ENCODE measurements around the gene RAN. TPM values are rescaled to one million over a fixed set of nuclear protein-coding genes. Genes with fewer than 3 reads are reported as not detected.

Gene RAN
- total RNA-seq, 1 experiment from 2014 or later = 1,968 TPM

DNA sequence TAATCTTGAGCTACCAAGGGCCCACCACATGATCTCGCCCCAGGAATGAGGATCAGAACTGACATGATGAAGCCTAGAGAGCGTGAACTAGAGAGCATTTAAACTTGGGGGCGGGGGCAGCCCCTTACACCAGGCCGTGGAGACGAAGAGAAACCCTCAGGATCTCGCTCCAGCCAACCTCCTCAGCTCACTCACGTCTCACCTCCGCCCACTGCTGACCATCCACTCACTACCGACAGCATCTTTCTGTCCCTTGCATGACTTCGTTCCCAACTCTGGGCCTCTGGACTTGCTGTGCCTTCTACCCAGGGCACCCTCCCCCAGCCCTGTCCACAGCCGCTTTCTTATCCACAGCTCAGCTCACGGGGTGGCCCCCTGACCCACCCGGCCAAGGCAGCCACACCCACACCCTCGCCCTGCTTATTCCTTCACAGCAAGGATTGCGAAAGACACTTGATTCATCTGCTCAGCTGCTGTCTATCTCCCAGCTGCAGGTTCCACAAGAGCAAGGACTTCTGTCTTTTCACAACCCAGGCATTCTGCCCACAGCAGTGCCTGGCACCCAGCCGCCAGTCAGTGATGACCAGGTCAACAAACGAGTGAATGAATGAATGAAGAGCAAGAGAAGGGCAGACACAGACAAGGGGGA is 39.2 kb upstream of the RAN start:
- Mint-ChIP-seq H3K36me3 (ENCODE audit: insufficient read depth in 1 of 3, low read depth in 3 of 3) (peaks cover 0 to 4% (median 0%) of the 10 kb centered on the region in 3 experiments; a peak in 3 of 7 replicates), H3K27me3 (ENCODE audit: low read depth) (no peaks in the 10 kb centered on the region), H3K27ac (peak overlapping the region in 2 of 3 experiments; percentile 28 to 60; a peak in 3 of 7 replicates), H3K9me3 (no peaks in the 10 kb centered on the region), H3K4me1 (peaks cover 50 to 70% of the 10 kb centered on the region in 2 experiments), H3K4me3 (no peak overlapping the region)
- Histone ChIP-seq H3K23me2 (ENCODE audit: insufficient read length, low read depth, low read length, poor library complexity, severe bottlenecking) (no peaks in the 10 kb centered on the region), H3K14ac (ENCODE audit: insufficient read depth, low read length) (no peak overlapping the region; the same call in 1 of the 2 replicates), H3K56ac (ENCODE audit: insufficient read length, low read depth, low read length) (no peak overlapping the region), H3K27me3 (ENCODE audit: insufficient read depth, low read length) (no peaks in the 10 kb centered on the region), H2AFZ (ENCODE audit: low read length) (no peak overlapping the region), H3K9ac (ENCODE audit: extremely low read depth, insufficient read length, low read length) (no peak overlapping the region), H4K5ac (ENCODE audit: insufficient read length, low read depth, low read length) (no peak overlapping the region), H2BK120ac (ENCODE audit: low read depth, low read length, poor library complexity, severe bottlenecking) (no peak overlapping the region), H3K23ac (ENCODE audit: insufficient read length, low read depth, low read length) (no peak overlapping the region), H3K79me1 (ENCODE audit: insufficient read depth, low read depth, low read length, poor library complexity, severe bottlenecking) (peaks cover 3% of the 10 kb centered on the region), H4K91ac (ENCODE audit: insufficient read length, low read depth, low read length) (no peak overlapping the region), H4K20me1 (ENCODE audit: control insufficient read depth, insufficient read depth, insufficient read length) (no peaks in the 10 kb centered on the region), H3K79me2 (ENCODE audit: insufficient read depth, low read length) (peaks cover 9% of the 10 kb centered on the region; the same call in 1 of the 2 replicates), H3K4ac (ENCODE audit: low read depth, low read length) (no peak overlapping the region; the same call in 1 of the 2 replicates), H2BK12ac (ENCODE audit: insufficient read length, low read depth, low read length) (no peak overlapping the region), H4K8ac (replicated peaks; ENCODE audit: insufficient read length, low read depth, low read length) (no peak overlapping the region), H2BK20ac (ENCODE audit: low read depth, low read length, poor library complexity, severe bottlenecking) (no peak overlapping the region), H3K4me2 (ENCODE audit: insufficient read depth, insufficient read length, low read length) (no peak overlapping the region), H3K4me1 (ENCODE audit: insufficient read depth, low read length) (peaks cover 6% of the 10 kb centered on the region; the same call in 1 of the 2 replicates), H3K18ac (ENCODE audit: insufficient read length, low read depth, low read length) (no peak overlapping the region), H3K9me3 (ENCODE audit: control insufficient read depth, low read depth, low read length) (no peaks in the 10 kb centered on the region), H3T11ph (ENCODE audit: low read length) (no peak overlapping the region), H2BK5ac (ENCODE audit: insufficient read length, low read length) (no peak overlapping the region), H3K27ac (ENCODE audit: insufficient read length, low read depth, low read length) (no peak overlapping the region), H2BK15ac (ENCODE audit: low read depth, low read length) (no peak overlapping the region), H2AK5ac (ENCODE audit: insufficient read length, low read length) (no peak overlapping the region)
- WGBS (ENCODE audit: extremely low coverage, insufficient read length, low lambda C conversion rate) = no CpG with 5 or more reads among the region's 17 CpGs
- TF ChIP-seq, protein P1, sequence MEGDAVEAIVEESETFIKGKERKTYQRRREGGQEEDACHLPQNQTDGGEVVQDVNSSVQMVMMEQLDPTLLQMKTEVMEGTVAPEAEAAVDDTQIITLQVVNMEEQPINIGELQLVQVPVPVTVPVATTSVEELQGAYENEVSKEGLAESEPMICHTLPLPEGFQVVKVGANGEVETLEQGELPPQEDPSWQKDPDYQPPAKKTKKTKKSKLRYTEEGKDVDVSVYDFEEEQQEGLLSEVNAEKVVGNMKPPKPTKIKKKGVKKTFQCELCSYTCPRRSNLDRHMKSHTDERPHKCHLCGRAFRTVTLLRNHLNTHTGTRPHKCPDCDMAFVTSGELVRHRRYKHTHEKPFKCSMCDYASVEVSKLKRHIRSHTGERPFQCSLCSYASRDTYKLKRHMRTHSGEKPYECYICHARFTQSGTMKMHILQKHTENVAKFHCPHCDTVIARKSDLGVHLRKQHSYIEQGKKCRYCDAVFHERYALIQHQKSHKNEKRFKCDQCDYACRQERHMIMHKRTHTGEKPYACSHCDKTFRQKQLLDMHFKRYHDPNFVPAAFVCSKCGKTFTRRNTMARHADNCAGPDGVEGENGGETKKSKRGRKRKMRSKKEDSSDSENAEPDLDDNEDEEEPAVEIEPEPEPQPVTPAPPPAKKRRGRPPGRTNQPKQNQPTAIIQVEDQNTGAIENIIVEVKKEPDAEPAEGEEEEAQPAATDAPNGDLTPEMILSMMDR (conservative IDR thresholded peaks at IDR 0.05) = no peak
- peak; percentile 30 for DNase-seq
